ENCODE results near the gene SPRR2F. TPM values are rescaled to one million over a fixed set of nuclear protein-coding genes. Genes with fewer than 3 reads are reported as not detected.

SPRR2F gene
- polyA plus RNA-seq, 3 donors = not detected

DNA sequence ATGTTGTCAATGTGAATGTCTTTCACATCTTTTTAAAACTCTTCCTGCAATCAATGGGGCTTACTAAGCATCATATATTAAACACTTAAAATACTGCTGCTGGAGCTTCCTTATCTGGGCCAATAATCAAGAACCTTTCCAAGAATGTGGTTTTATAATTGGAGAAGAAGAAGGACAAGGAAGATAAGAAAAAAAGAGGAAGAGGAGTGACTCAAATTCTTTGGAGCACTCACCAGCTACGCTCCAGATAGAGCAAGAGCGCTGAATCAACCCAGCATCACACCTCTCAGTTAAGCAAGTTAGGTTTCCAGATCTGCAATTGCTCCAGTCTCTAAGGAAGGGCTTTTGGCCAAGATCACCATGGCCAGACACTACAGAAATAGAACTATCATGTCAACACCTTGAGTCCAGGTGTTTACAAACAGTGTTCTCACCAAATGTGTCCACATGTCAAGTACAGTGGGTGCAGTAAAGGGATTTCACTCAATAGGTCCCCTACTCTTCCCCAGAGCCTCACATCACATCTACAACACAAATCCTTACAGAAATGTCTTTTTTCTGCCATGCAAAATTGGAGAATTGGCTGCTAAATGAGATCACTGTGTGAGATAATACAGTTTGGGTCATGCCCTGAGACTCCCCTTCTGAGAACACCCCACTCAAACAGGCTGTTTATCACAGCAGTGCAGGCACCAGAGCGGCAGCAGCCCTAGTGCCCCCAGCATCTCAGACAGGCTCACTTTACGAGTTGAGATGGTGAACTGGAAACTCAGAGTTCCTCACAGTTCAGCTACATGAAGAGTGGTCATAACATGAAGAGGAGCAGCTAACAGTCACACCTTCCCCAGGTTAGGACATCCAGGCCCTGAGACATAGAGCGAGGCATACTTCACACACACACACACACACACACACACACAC is 40.2 kb downstream of the SPRR2F start:
- Histone ChIP-seq H3K27me3 (ENCODE audit: control insufficient read depth in 2 of 2, insufficient read depth in 2 of 2, low read length in 2 of 2) (no peaks in the 10 kb centered on the region), H3K9me3 (replicated peaks in 1 of 2; ENCODE audit: control insufficient read depth in 1 of 2, insufficient read depth in 1 of 2, low read length in 2 of 2) (no peaks in the 10 kb centered on the region), H3K79me2 (ENCODE audit: insufficient read depth, low read length) (no peaks in the 10 kb centered on the region), H4K20me1 (ENCODE audit: insufficient read depth, low read length) (no peaks in the 10 kb centered on the region), H3K9ac (ENCODE audit: insufficient read depth, low read length, poor library complexity, severe bottlenecking) (no peak overlapping the region), H3K27ac (ENCODE audit: low read depth in 1 of 2, low read length in 2 of 2) (no peak overlapping the region), H2AFZ (ENCODE audit: insufficient read depth, low read depth, low read length, poor library complexity, severe bottlenecking) (no peak overlapping the region), H3K36me3 (replicated peaks in 1 of 2; ENCODE audit: control insufficient read depth in 1 of 2, insufficient read depth in 2 of 2, low read length in 2 of 2) (no peaks in the 10 kb centered on the region), H3K4me3 (replicated peaks in 1 of 3; ENCODE audit: low read depth in 2 of 3, low read length in 3 of 3) (no peak overlapping the region), H3K4me2 (replicated peaks; ENCODE audit: extremely low read depth, low read length, poor library complexity, severe bottlenecking) (no peak overlapping the region), H3K4me1 (ENCODE audit: control insufficient read depth in 1 of 2, insufficient read depth in 2 of 2, low read length in 2 of 2) (no peaks in the 10 kb centered on the region)
- no CpG with 5 or more reads among the region's 5 CpGs for WGBS (ENCODE audit: insufficient coverage)
- intact Hi-C loops (cut with micrococcal nuclease) = no loop called here
- DNase-seq = no peak
- Mint-ChIP-seq H3K9me3 (no peaks in the 10 kb centered on the region), H3K4me1 (no peaks in the 10 kb centered on the region), H3K27ac (peak overlapping the region in 1 of 7 donors; percentile 43), H3K27me3 (ENCODE audit: low read depth in 3 of 3) (peaks cover under 1 to 7% (median 3%) of the 10 kb centered on the region in 3 donors), H3K4me3 (no peak overlapping the region), H3K36me3 (no peaks in the 10 kb centered on the region)
- TF ChIP-seq, protein P1, sequence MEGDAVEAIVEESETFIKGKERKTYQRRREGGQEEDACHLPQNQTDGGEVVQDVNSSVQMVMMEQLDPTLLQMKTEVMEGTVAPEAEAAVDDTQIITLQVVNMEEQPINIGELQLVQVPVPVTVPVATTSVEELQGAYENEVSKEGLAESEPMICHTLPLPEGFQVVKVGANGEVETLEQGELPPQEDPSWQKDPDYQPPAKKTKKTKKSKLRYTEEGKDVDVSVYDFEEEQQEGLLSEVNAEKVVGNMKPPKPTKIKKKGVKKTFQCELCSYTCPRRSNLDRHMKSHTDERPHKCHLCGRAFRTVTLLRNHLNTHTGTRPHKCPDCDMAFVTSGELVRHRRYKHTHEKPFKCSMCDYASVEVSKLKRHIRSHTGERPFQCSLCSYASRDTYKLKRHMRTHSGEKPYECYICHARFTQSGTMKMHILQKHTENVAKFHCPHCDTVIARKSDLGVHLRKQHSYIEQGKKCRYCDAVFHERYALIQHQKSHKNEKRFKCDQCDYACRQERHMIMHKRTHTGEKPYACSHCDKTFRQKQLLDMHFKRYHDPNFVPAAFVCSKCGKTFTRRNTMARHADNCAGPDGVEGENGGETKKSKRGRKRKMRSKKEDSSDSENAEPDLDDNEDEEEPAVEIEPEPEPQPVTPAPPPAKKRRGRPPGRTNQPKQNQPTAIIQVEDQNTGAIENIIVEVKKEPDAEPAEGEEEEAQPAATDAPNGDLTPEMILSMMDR (IDR thresholded peaks at IDR 0.05) = no peak

DNA sequence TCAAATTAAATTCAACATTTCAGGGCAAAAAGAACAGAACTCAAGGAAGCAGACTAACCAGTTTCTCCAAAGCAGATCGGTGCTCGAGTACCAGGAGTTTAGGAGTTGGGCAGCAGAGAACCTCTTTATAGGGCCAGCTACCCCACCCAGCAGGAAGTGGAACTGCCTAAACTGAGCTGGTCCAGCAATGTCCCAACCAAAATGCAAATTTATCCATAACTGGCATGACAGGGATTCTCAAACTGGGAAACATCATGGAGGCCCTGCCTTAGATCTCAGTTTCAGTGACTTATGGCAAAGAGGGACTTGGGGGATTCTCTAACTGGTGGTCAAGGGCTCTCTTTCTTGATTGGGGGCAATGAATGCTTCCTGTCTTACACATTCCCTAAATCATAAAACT is 41.8 kb downstream of the SPRR2F start, which contains the start of gene SPRR2B:
TSS of gene SPRR2B (minus strand) at position 101 of the 400 bp plus-strand sequence. CDS start 772 bp downstream, outside the sequence.
- WGBS (ENCODE audit: insufficient coverage) = 100% methylated on average over 2 of the region's 2 CpGs
- TF ChIP-seq, protein P1 (IDR thresholded peaks at IDR 0.05) = no peak
- no peaks in the 10 kb centered on the region for H3K4me1 Mint-ChIP-seq
- H3K4me2 ChIP-seq (replicated peaks; ENCODE audit: extremely low read depth, low read length, poor library complexity, severe bottlenecking) = no peak within 1 kb of the TSS
- H3K4me1 ChIP-seq (ENCODE audit: control insufficient read depth in 1 of 2, insufficient read depth in 2 of 2, low read length in 2 of 2) = no peaks in the 10 kb centered on the region
- no peaks in the 10 kb centered on the region for H4K20me1 ChIP-seq (ENCODE audit: insufficient read depth, low read length)
- no peaks in the 10 kb centered on the region for H3K36me3 Mint-ChIP-seq
- H3K27me3 Mint-ChIP-seq (ENCODE audit: low read depth in 3 of 3) = peaks cover 3 to 7% (median 7%) of the 10 kb centered on the region in 3 donors
- H3K9ac ChIP-seq (ENCODE audit: insufficient read depth, low read length, poor library complexity, severe bottlenecking) = no peak within 1 kb of the TSS
- no peak within 1 kb of the TSS for H3K4me3 Mint-ChIP-seq
- no peak for DNase-seq
- H3K9me3 ChIP-seq (replicated peaks in 1 of 2; ENCODE audit: control insufficient read depth in 1 of 2, insufficient read depth in 1 of 2, low read length in 2 of 2) = no peaks in the 10 kb centered on the region
- no peak within 1 kb of the TSS for H2AFZ ChIP-seq (ENCODE audit: insufficient read depth, low read depth, low read length, poor library complexity, severe bottlenecking)
- no peaks in the 10 kb centered on the region for H3K9me3 Mint-ChIP-seq
- intact Hi-C loops (cut with micrococcal nuclease) = no loop called here
- H3K4me3 ChIP-seq (replicated peaks in 1 of 3; ENCODE audit: low read depth in 2 of 3, low read length in 3 of 3) = no peak within 1 kb of the TSS
- H3K79me2 ChIP-seq (ENCODE audit: insufficient read depth, low read length) = no peaks in the 10 kb centered on the region
- H3K27me3 ChIP-seq (ENCODE audit: control insufficient read depth in 2 of 2, insufficient read depth in 2 of 2, low read length in 2 of 2) = no peaks in the 10 kb centered on the region
- no peak within 1 kb of the TSS for H3K27ac Mint-ChIP-seq
- no peaks in the 10 kb centered on the region for H3K36me3 ChIP-seq (replicated peaks in 1 of 2; ENCODE audit: control insufficient read depth in 1 of 2, insufficient read depth in 2 of 2, low read length in 2 of 2)
- no peak within 1 kb of the TSS for H3K27ac ChIP-seq (ENCODE audit: low read depth in 1 of 2, low read length in 2 of 2)

Measured in CD14-positive monocyte (primary cell).